GM19438 (cell line): ENCODE measurements around the gene SEC63.
"Not testable (repeated sequence)": the region's sequence is repeated elsewhere in the genome, so short reads cannot be mapped to it uniquely, and the experiment has no call there.

Source experiments
- ATAC-seq: cut with Tn5 transposase; IDR thresholded peaks from one replicate; pipeline ENCODE4 v1.9.1; 2021; ENCODE audit warnings: low read depth; ENCODE audit not compliant: unreplicated experiment

The SEC63 gene

GRCh38 chr6:107936162-107936909, 21.7 kb downstream of the SEC63 start:
- ATAC-seq = no peak

DNA sequence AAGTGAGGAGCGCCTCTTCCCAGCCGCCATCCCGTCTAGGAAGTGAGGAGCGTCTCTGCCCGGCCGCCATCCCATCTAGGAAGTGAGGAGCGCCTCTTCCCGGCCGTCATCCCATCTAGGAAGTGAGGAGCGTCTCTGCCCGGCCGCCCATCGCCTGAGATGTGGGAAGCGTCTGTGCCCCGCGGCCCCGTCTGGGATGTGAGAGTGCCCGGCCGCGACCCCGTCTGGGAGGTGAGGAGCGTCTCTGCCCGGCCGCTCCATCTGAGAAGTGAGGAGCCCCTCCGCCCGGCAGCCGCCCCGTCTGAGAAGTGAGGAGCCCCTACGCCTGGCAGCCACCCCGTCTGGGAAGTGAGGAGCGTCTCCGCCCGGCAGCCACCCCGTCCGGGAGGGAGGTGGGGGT, 23.8 kb downstream of the SEC63 start:
- ATAC-seq = not testable (repeated sequence)

DNA sequence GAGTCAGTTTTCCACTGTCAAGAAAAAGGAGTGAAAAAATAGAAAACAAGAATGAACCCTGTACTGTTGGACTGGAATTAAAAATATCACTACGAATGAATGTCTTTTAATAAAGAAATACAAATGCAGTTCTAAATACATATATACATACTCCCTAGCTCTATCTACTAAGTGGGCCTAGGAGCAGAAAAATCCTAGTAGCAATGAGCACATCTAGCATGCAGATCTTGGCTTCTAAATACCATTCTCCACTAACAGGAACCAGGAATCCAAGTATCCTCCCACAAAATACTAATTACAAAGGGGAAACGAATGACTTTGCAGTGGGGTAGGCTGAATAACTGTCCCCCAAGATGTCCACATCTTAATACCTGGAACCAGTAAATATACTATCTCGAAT, 25.4 kb downstream of the SEC63 start:
- no peak for ATAC-seq

GRCh38 chr6:107931894-107932293, 26.1 kb downstream of the SEC63 start:
- no peak for ATAC-seq

GRCh38 chr6:107928984-107929383, 29.0 kb downstream of the SEC63 start:
- ATAC-seq = no peak

GRCh38 chr6:107926697-107927544, 31.1 kb downstream of the SEC63 start:
- ATAC-seq = not testable (repeated sequence)

GRCh38 chr6:107917451-107918375, 40.3 kb downstream of the SEC63 start:
- peak; percentile 80 for ATAC-seq

- not testable (repeated sequence) for ATAC-seq
Observed at GRCh38 chr6:107916961-107917360, 41.0 kb downstream of the SEC63 start.

GRCh38 chr6:107911692-107912091, 46.3 kb downstream of the SEC63 start:
- no peak for ATAC-seq

DNA sequence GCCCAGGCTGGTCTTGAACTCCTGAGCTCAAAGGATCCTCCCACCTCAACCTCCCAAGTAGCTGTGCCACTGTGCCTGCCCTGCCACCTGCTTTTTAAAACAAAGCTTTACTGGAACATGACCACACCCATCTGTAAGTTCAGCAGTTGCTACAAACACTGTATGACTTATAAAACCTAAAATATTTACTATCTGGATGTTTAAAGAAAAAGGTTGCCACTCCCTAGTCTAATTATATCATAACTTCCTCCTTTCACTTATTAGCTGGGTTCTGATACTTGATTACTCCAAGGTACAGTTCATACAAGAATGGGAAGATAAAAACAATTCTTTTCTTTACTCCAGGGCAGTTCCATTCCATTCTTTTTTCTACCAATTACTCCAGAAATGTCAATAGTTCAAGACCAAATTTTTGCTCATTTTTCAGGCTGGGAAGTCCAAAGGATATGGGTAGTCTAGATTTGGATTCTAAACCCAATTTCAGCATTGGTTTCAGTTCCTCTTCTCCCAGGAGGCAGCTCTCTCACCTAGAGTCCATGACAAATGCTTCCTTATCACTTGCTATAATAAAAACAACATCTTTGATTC, 63.1 kb downstream of the SEC63 start:
- no peak for ATAC-seq

- ATAC-seq = not testable (repeated sequence)
Observed at GRCh38 chr6:107890431-107890830, 67.6 kb downstream of the SEC63 start.

GRCh38 chr6:107885950-107886349, 72.1 kb downstream of the SEC63 start:
- ATAC-seq = not testable (repeated sequence)

DNA sequence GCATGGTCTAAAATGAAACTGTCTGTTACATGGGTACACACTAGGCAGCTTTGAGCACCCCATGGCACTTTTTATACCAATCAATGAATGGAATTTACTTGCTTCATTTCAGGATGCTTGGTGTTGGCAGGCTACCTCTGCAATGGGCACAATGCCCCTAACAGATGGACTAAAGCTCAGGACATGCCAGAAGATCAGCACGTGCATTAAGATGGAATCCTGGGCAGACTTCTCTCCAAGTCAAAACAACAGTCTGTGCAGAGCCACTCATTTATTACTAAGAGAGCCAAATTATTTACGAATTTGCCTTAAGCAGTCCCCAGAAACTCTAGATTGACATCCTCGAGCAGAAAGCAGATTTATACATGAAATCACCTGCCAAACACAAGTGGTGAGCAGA, 78.1 kb downstream of the SEC63 start:
- no peak for ATAC-seq

GRCh38 chr6:107877968-107878367, 80.0 kb downstream of the SEC63 start:
- no peak for ATAC-seq

DNA sequence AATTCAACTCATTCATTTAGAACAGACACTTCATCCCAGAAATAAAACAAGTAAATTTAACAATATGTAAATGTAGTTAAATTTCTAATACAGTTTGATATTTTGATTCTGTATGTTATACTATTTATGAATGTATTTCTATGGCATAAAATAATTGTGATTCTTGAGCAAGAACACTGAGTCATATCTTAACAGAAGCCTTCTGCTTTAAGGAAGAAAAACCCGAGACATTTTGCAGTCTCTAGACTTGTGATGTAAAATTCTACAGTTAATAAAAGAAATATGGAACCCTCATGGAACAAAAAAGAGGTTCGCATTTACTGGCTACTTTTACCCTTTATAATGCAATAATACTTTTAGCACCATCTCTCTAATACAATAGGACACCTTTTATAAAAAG, 86.0 kb downstream of the SEC63 start:
- no peak for ATAC-seq

DNA sequence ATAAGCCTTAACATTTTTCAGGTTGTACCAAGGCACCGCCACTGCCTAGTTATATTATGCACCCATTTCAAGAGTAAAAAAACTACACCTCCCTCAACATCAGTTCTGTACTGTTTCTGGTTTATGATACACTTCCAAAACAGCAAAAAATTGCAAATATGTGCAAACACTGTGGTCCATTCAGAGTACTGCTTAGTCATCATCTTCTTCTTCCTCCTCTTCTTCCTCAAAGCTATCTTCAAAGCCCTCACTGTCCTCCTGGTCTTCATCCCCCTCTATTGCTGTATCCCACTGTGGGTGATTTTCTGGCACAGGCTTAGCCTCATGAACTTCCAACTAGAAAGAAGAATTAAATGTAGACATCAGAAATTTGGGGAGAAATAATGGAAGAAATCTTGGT, 86.5 kb downstream of the SEC63 start:
- ATAC-seq = not testable (repeated sequence)

DNA sequence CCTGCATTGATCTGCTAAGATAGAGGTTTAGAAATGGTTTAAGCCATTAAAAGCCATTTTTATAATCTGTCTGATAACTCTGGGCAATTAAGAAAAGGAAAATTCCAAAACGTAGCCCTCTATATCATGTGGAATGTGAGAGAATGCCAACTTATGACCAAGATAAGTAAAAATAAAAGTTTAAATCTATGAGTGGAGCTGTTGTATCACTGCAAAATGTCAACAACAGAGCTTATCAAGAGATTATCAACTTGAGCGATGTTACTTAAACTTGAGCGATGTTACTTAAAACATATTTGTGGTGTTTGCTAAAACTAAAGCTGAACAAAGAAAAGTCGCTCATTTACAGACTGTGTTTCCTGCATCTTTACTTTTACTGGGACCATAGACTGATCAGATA, 87.0 kb downstream of the SEC63 start:
- no peak for ATAC-seq

- ATAC-seq = no peak
Observed at GRCh38 chr6:107870381-107870780, 87.6 kb downstream of the SEC63 start.

- no peak for ATAC-seq
Observed at GRCh38 chr6:107869871-107870270, 88.1 kb downstream of the SEC63 start.

DNA sequence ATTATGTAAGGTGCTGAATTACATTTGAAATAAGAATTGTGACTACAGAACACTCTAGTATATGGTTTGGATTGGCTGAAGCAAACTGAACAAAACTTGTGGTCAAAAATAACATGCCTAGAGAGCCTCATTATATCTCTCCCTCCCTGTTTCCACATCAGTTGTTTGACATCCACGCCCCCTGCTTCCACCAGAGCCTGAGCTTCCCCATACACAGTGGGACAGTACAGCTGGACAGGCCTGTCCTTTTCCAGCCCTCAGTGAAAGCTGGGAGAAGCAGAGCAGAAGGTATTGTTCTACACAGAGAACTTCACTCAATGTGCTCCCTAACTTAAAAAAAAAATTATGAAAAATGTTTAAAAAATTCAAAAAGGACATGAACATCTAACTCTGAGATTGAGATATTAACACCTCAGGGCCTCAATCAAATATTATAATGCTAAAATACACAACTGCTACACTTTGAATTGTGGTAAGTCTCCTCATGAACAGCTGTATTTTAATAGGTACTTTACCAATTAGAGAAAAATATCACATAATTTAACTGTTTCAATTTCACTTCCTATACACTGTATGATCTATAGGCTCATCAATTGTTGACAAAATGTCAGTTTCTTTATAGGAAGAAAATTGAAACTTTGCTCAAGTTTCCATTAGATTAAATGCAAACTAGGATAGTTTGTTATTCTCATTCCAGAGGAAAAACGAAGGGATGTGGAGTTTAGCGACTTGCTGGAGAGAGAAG, 89.0 kb downstream of the SEC63 start:
- no peak for ATAC-seq
